Raji (cell line): ENCODE data around the gene CNIH2.

ENCODE experiments used
- POLR2A ChIP-seq: IDR thresholded peaks from 2 replicates; pipeline ENCODE4 v1.6.1; 2011; ENCODE audit warnings: low read depth, low read length, control low read depth; ENCODE audit not compliant: insufficient read depth

Gene CNIH2

DNA sequence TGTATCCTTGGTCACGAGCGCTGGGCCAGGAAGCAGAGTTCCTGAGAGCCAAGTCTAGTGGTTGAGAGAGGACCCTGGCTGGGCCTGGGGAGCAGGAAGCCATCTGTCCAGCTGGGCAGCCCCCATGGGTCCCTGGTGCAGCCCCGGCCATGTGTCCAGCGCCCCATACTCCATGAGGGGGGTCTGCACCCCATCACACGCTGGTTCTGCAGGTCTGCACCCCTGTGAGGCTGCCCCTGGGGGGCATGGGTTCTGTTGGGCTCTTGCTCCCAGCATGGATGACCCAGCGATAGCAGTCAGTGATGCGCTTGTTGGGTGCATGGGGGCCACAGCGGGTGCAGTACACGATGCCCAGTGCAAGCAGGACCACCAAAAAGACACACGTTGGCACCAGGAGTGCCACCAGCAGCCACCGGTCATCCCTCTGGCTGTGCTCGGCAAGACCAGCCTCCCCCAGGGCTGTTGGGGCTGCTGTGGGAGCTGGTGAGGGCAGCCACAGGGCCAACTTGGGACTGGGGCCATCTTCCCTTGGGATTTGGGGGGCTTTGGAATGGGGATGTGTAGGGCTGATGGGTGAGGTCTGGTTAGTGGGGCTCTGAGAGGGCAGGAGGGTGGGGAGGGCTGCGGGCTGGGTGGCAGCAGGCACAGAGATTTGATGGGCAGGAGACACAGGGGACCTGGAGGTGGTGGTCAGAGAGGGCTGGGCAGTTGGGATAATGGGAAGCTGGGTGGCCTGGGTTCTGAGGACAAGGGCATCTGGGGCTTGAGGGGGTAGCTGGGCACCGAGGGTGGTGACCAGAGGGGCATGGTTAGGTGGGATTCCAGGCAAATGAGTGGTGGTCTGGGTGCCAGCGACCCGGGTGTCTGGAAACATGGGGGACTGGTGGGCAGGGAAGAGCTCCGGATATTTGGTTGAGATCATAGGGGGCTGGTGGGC, 36.9 kb downstream of the CNIH2 start:
- no peak for TF ChIP-seq POLR2A

DNA sequence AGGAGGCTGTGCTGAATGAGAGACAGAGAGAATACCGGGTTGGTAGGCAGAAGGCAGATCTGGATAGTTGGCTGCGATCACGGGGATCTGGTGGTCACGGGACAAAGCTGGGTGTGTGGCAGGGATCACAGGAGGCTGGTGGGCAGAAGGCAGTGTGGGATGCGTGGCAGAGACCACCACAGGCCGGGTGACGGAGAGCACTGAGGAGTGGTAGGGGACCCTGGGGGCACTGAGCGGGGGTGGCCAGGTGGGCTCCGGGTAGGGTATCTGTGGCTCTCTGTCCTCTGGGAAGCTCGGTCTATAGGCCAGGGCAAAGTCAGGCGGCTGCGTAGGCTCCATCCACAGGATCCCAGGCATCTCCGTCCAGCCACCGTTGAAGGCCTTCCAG, 37.5 kb downstream of the CNIH2 start:
- no peak for TF ChIP-seq POLR2A

- no peak for TF ChIP-seq POLR2A
Observed at GRCh38 chr11:66315921-66316811, 38.2 kb downstream of the CNIH2 start.

DNA sequence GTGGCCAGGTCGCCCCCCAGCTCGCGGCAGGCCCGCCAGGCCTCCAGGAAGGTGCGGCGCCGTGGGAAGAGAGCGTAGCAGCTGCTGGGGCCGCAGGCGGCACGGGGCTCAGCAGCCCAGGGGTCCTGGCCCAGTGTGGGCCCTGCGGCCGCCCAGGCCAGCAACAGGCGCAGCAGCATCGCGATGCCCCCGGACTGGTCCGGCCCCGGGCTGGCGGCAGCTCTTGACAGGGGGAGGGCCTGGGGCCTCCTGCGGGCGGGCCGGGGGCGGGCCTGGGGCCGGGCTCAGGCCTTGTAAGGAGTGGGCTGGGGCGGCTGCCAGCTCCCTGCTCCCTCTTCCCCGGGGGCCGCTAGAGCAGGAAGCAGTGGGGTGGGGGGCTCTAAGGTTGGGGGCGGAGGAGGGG, 38.9 kb downstream of the CNIH2 start, which contains the start of gene CD248:
Gene CD248, minus strand, starts transcription at position 196 of the 403 bp plus-strand sequence. Its CDS starts 17 bp downstream, at position 179.
- TF ChIP-seq POLR2A: no peak

GRCh38 chr11:66317322-66317722, 39.3 kb downstream of the CNIH2 start:
- 0 out of 2 replicates have a peak, but pooled peaks have one; percentile 20 for TF ChIP-seq POLR2A

GRCh38 chr11:66317723-66318599, 40.0 kb downstream of the CNIH2 start:
- TF ChIP-seq POLR2A: no peak

- TF ChIP-seq POLR2A: no peak
Observed at GRCh38 chr11:66318600-66318970, 40.6 kb downstream of the CNIH2 start.

GRCh38 chr11:66321606-66322005, 43.6 kb downstream of the CNIH2 start:
- TF ChIP-seq POLR2A: no peak

GRCh38 chr11:66322732-66323427, 44.9 kb downstream of the CNIH2 start:
- no peak for TF ChIP-seq POLR2A

DNA sequence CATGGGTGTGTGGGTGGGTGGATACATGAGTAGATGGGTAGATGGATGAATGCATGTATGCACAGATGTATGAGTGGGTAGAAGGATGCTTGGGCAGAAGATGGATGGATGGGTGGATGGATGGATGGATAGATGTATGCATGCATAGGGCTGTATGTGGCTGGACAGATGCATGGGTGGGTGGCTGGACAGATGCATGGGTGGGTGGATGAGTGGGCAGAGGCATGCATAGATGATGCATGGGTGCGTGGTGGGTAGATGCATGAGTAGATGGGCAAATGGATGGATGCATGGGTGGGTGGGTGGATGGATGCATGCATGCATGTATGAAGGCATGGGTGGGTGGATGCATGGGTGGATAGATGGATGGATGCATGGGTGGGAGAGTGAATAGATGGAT, 45.7 kb downstream of the CNIH2 start:
- no peak for TF ChIP-seq POLR2A

DNA sequence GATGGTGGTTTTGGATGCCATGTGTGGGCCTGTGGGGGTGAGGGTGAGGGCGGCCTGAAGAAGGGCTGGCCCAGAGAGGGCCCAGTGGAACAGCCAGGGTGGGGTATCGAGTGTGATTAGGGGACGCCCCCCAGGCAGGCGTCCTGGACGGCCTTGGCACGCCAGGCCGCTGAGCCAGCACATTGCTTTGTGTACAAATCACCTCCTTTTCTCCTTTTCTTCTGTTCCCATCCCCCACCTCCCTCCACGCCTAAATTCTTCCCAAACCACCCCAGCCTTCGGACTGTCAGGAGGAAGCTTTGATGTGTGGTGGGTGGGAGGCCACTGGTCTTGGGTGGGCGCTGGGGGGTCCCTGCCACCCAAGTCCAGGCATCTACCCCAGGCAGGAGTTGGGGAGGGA, 46.7 kb downstream of the CNIH2 start:
- TF ChIP-seq POLR2A: no peak

DNA sequence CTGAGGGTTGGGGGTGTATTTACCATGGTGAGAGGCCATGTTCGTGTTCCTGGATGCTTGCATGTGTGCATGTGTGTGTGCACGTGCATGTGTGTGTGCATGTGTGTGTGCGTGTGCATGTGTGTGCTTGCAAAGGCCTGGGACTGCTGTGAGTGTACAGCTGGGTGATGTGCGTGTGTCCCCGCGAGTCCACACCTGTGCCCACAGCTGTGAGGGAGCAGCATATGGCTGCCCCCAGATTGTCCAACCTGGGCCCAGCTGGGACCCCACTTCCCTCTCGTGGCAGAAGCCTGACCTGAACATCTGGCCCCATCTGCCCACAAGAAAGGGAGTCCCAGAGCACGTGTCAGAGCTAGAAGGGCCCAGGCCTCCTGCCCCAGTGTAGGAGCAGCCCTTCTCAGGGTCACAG, 47.3 kb downstream of the CNIH2 start:
- TF ChIP-seq POLR2A: no peak

DNA sequence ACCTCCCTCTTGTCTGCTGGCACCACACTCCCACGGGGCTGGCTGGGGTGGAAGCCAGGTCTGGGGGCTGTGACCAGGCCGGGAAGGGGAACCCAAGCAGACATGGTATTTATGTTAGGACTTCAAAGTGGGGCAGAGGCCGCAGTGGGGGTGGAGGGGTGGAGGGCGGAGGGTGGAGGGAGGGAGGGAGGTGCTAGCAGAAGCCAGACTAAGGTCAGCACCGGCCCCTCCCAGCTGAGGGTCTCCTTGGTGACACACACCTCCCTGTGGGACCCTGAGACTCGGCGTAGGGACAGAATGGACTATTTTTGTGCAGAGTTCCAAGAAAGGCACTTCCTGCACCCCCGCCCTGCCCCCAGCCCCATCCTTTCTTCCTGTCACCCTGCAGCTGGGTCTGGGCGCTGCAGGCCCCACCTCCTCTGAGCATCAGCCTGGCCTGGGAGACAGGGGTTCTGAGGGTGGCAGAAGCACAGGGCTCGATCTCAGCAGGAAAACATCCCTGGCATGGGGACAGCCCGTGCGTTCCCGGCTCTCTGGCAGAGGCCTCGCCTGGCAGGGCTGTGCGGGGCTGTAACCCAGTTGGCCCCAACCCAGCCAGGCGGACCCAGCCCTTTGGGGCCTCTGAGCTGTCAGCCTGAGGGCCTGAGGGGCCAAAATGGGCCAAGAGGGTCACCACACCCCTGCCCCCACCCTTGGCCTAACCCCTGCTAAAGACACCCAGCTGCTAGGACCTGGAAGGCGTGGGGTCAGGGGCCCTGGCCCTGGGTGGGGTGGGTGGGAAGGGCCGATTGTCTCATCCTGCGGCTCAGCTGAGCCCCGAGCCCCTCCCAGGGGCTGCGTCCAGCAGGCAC, 48.5 kb downstream of the CNIH2 start:
- no peak for TF ChIP-seq POLR2A
